Measurements from ENCODE around the gene ADAMTS8.

GRCh38 chr11:130434521-130435223, 6.3 kb upstream of the ADAMTS8 start:
- TF ChIP-seq CTCF (conservative IDR thresholded peaks at IDR 0.05; ENCODE audit: low read depth, low read length), result peak; percentile 83
- no peak for TF ChIP-seq EZH2phosphoT487 (IDR thresholded peaks at IDR 0.05; ENCODE audit: borderline replicate concordance, low read length)
- no peak for TF ChIP-seq EZH2 (IDR thresholded peaks at IDR 0.05; ENCODE audit: low read length, unreplicated experiment)

Data from PC-3 (cell line).